SJCRH30 (cell line): ENCODE results near the gene PPM1H. TPM values are rescaled to one million over a fixed set of nuclear protein-coding genes. Genes with fewer than 3 reads are reported as not detected.
A peak's percentile ranks its signal among the peaks of the same experiment; 100 is the strongest.
"Not testable (repeated sequence)": the region's sequence is repeated elsewhere in the genome, so short reads cannot be mapped to it uniquely, and the experiment has no call there.

ENCODE experiments used
- DNase-seq, 2 experiments: peaks; one replicate each; pipeline ENCODE4 v3.0.0-alpha.2; 2015 to 2020
- H3K27ac ChIP-seq: fragments of 250-450 bp; sonication (Bioruptor Pico); 2 replicates; pipeline ENCODE4 v1.5.1; 2020; ENCODE audit warnings: mild to moderate bottlenecking, moderate library complexity
- H3K27me3 ChIP-seq: fragments of 250-450 bp; sonication (Bioruptor Pico); 2 replicates; pipeline ENCODE4 v1.5.1; 2020; ENCODE audit warnings: mild to moderate bottlenecking, moderate library complexity
- H3K36me3 ChIP-seq: fragments of 250-450 bp; sonication (Bioruptor Pico); 2 replicates; pipeline ENCODE4 v1.5.1; 2020; ENCODE audit warnings: mild to moderate bottlenecking, moderate library complexity
- H3K4me1 ChIP-seq: fragments of 250-450 bp; sonication (Bioruptor Pico); 2 replicates; pipeline ENCODE4 v1.5.1; 2020; ENCODE audit warnings: mild to moderate bottlenecking, moderate library complexity
- H3K4me3 ChIP-seq: fragments of 250-450 bp; sonication (Bioruptor Pico); 2 replicates; pipeline ENCODE4 v1.5.1; 2020; ENCODE audit warnings: mild to moderate bottlenecking, moderate library complexity
- H3K9me3 ChIP-seq: fragments of 250-450 bp; sonication (Bioruptor Pico); replicated peaks from 2 replicates; pipeline ENCODE4 v1.5.1; 2020; ENCODE audit warnings: mild to moderate bottlenecking, moderate library complexity
- total RNA-seq: library from RNA; depleted of rRNA; stranded (reverse); fragments of >200 nt; shearing (Covaris generic); gene quantifications from 2 replicates; pipeline ENCODE4 v1.2.3, GENCODE V29; 2014

The PPM1H gene
- total RNA-seq, 1 experiment from 2014 or later = 4.1 TPM

DNA sequence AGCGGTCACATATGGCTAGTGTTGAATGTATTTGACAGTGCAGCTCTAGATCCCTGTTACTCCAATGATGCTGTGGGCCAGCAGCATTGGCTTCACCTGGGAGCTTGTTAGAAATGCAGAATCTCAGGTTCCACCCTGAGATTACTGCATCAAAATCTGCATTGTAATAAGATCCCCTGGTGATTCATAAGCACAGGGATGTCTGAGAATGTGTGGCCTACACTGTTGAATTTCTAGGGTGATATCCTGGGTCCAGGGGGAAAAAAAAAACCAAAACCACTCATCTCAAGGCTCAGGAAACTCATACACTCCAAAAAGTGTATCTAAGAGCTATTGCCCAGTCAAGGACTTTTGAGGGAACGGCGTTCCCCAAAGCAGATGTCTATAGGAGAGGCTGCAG lies 196.8 kb downstream of the PPM1H start:
- Histone ChIP-seq H3K36me3 (no peaks in the 10 kb centered on the region), H3K9me3 (no peaks in the 10 kb centered on the region), H3K4me3 (no peak overlapping the region), H3K4me1 (peaks cover 27% of the 10 kb centered on the region), H3K27ac (peak overlapping the region; percentile 74), H3K27me3 (no peaks in the 10 kb centered on the region)
- DNase-seq = peak in 1 of 2 experiments; percentile 35

DNA sequence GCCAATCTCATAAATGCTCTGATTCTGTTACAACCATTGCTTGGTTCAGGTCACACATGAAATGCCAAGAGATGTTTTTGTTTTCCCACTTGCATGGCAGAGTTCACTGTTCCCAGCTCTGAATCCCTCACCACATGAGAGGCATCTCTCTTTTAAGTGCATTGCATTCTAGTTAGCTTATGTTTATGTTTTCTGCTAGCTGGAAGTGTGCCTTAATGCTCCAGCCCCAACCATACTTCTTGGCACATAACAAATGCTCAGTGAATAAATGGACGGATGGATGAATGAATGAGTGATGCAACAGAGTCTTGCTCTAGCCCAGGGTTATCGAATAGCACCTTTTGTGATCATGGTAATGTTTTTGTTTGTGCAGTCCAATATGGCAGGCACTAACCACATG lies 197.3 kb downstream of the PPM1H start:
- no peak for DNase-seq

GRCh38 chr12:62737188-62737587 lies 197.8 kb downstream of the PPM1H start:
- DNase-seq = no peak

More for the DNA sequence above, 197.3 kb downstream of the PPM1H start:
- Histone ChIP-seq H3K4me1 (peaks cover 30% of the 10 kb centered on the region), H3K27me3 (no peaks in the 10 kb centered on the region), H3K27ac (no peak overlapping the region), H3K9me3 (no peaks in the 10 kb centered on the region), H3K36me3 (no peaks in the 10 kb centered on the region), H3K4me3 (no peak overlapping the region)

DNA sequence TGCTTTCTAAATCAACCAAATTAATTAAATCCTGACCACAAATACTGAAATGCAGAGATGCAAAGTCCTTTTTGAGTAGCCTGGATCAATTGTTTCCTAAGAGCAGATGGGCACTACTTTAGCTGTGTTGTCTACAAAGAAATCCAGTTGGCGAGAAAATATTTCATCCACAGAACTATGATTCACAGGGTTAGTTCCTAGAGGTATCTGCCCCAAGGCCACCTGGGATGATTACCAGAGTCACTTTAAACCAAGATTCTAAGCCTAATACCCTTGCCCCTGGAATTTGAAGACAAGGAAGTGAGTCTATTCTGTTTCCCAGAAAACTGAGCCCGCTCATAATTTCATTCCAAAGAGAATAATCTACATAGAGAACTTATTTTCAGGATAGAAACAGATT lies 198.4 kb downstream of the PPM1H start:
- Histone ChIP-seq H3K4me1 (peaks cover 40% of the 10 kb centered on the region), H3K9me3 (no peaks in the 10 kb centered on the region), H3K36me3 (no peaks in the 10 kb centered on the region), H3K27me3 (no peaks in the 10 kb centered on the region), H3K27ac (no peak overlapping the region), H3K4me3 (no peak overlapping the region)
- DNase-seq = no peak

More at GRCh38 chr12:62737188-62737587, 197.8 kb downstream of the PPM1H start:
- H3K4me1 ChIP-seq = peaks cover 34% of the 10 kb centered on the region
- H3K9me3 ChIP-seq = no peaks in the 10 kb centered on the region
- H3K27me3 ChIP-seq = no peaks in the 10 kb centered on the region
- no peak overlapping the region for H3K4me3 ChIP-seq
- no peaks in the 10 kb centered on the region for H3K36me3 ChIP-seq
- H3K27ac ChIP-seq = no peak overlapping the region

- H3K27me3 ChIP-seq = no peaks in the 10 kb centered on the region
- no peak overlapping the region for H3K4me3 ChIP-seq
- DNase-seq = no peak
- H3K27ac ChIP-seq = no peak overlapping the region
- peaks cover 25% of the 10 kb centered on the region for H3K4me1 ChIP-seq
- no peaks in the 10 kb centered on the region for H3K36me3 ChIP-seq
- H3K9me3 ChIP-seq = no peaks in the 10 kb centered on the region
Measured at GRCh38 chr12:62732861-62733427, 202.0 kb downstream of the PPM1H start.

- Histone ChIP-seq H3K36me3 (no peaks in the 10 kb centered on the region), H3K4me3 (no peak overlapping the region), H3K27me3 (no peaks in the 10 kb centered on the region), H3K27ac (no peak overlapping the region), H3K4me1 (peaks cover 20% of the 10 kb centered on the region), H3K9me3 (no peaks in the 10 kb centered on the region)
- no peak for DNase-seq
Measured at GRCh38 chr12:62731055-62731820, 203.7 kb downstream of the PPM1H start.

- Histone ChIP-seq H3K4me1 (peaks cover 20% of the 10 kb centered on the region), H3K27ac (no peak overlapping the region), H3K36me3 (no peaks in the 10 kb centered on the region), H3K27me3 (no peaks in the 10 kb centered on the region), H3K4me3 (no peak overlapping the region), H3K9me3 (no peaks in the 10 kb centered on the region)
- DNase-seq = no peak
Measured at GRCh38 chr12:62730649-62731048, 204.3 kb downstream of the PPM1H start.

DNA sequence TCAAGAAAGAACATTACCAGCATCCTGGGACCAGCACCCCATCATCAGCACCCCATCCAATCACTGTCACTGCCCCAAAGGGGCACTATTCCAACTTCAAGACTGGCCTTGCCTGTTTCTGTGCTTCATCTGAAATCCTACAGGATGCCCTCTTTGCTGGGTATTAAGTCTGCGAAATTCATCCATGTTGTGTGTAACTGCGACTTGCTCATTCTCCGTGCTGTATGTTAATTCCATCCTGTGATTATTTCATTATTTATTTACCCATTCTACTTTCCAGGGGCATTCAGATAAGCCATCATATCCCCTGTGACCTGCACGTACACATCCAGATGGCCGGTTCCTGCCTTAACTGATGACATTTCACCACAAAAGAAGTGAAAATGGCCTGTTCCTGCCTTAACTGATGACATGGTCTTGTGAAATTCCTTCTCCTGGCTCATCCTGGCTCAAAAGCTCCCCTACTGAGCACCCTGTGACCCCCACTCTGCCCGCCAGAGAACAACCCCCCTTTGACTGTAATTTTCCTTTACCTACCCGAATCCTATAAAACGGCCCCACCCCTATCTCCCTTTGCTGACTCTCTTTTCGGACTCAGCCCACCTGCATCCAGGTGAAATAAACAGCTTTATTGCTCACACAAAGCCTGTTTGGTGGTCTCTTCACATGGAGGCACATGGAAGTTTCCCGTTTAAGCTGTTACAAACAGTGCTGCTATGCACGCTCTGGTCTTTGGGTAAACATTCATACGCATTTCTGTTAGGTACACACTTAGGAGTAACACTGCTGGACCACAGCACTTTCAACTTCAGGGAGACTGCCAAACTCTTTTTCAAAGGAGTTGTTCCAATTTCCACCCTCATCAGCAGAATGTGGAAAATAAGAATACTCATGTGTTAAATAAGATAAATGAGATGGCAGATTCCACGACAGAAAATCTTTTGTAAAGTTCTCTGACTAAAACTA lies 205.1 kb downstream of the PPM1H start:
- not testable (repeated sequence) for DNase-seq, H3K9me3 ChIP-seq, H3K27me3 ChIP-seq, H3K4me3 ChIP-seq, H3K27ac ChIP-seq, H3K36me3 ChIP-seq
- peaks cover 26% of the 10 kb centered on the region for H3K4me1 ChIP-seq

- Histone ChIP-seq H3K4me1 (peaks cover 31% of the 10 kb centered on the region), H3K9me3 (no peaks in the 10 kb centered on the region), H3K4me3 (no peak overlapping the region), H3K36me3 (no peaks in the 10 kb centered on the region), H3K27me3 (no peaks in the 10 kb centered on the region), H3K27ac (no peak overlapping the region)
- DNase-seq = no peak
Measured at GRCh38 chr12:62728741-62729140, 206.2 kb downstream of the PPM1H start.

DNA sequence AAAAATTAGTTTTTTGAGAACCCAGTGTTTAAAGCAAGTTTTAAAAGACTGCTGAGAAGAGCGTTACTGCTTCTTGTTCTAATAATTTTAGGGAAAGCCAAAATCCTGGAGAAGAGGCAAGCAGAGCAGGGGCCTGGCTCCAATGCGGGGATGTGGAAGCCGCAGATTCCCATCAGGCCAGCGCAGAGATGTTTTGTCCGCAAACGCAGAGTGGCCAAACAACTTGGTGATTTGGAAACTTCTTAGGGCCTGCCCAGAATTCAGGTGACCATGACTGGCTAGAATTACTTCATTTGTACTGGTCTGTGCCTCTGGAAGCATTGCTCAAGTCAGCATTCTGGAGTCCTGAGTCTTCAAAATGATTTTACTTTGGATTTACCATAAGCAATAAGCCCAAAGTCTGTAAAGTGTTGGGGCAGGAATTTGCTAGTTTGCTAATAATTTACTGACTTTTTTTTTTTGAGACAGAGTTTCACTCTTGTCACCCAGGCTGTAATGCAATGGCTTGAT lies 208.4 kb downstream of the PPM1H start:
- DNase-seq = no peak

GRCh38 chr12:62725781-62726180 lies 209.2 kb downstream of the PPM1H start:
- Histone ChIP-seq H3K4me1 (peaks cover 14% of the 10 kb centered on the region), H3K27me3 (no peaks in the 10 kb centered on the region), H3K4me3 (no peak overlapping the region), H3K27ac (no peak overlapping the region), H3K9me3 (no peaks in the 10 kb centered on the region; the same call in 1 of the 2 replicates), H3K36me3 (no peaks in the 10 kb centered on the region)
- no peak for DNase-seq

More for the DNA sequence above, 208.4 kb downstream of the PPM1H start:
- Histone ChIP-seq H3K27me3 (no peaks in the 10 kb centered on the region), H3K4me1 (peaks cover 17% of the 10 kb centered on the region), H3K27ac (no peak overlapping the region), H3K4me3 (no peak overlapping the region), H3K36me3 (no peaks in the 10 kb centered on the region), H3K9me3 (no peaks in the 10 kb centered on the region; the same call in 1 of the 2 replicates)

GRCh38 chr12:62724947-62725451 lies 210.0 kb downstream of the PPM1H start:
- no peaks in the 10 kb centered on the region; the same call in 1 of the 2 replicates for H3K9me3 ChIP-seq
- DNase-seq = peak; percentile 30 to 59
- H3K27me3 ChIP-seq = no peaks in the 10 kb centered on the region
- H3K36me3 ChIP-seq = no peaks in the 10 kb centered on the region
- no peak overlapping the region for H3K4me3 ChIP-seq
- H3K27ac ChIP-seq = peak overlapping the region; percentile 31
- peaks cover 14% of the 10 kb centered on the region for H3K4me1 ChIP-seq

GRCh38 chr12:62724285-62724684 lies 210.7 kb downstream of the PPM1H start:
- Histone ChIP-seq H3K27me3 (no peaks in the 10 kb centered on the region), H3K27ac (peak overlapping the region; percentile 31), H3K4me3 (no peak overlapping the region), H3K9me3 (no peaks in the 10 kb centered on the region; the same call in 1 of the 2 replicates), H3K4me1 (peaks cover 14% of the 10 kb centered on the region), H3K36me3 (no peaks in the 10 kb centered on the region)
- peak in 1 of 2 experiments; percentile 19 for DNase-seq

DNA sequence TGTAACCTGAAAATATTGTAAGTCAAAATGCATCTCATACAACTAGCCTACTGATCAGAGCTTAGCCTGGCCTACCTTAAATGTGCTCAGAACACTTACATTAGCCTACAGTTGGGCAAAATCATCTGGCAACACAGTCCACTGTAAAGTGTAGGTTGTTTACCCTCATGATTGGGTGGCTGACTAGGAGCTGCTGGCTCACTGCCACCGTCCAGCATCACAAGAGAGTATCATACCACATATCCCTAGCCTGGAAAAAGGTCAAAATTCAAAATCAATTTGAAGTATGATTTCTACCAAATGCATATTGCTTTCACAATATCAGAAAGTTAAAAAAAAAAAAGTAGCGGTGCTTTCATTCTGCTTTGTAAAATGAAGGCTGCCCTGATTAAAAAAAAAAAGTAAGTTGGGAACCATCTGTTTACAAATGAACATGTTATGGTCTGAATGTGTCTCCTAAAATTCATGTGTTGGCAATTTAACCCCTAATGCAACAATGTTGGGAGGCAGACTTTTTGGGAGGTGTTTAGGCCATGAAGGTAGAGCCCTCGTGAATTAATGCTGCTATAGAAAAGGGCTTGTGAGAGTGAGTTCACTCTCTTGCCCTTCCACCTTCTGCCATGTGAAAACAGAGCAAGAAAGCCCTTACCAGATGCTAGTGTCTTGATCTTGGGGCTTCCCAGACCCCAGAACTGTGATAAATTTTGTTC lies 211.8 kb downstream of the PPM1H start:
- Histone ChIP-seq H3K9me3 (no peaks in the 10 kb centered on the region; the same call in 1 of the 2 replicates), H3K4me3 (no peak overlapping the region), H3K27me3 (no peaks in the 10 kb centered on the region), H3K27ac (no peak overlapping the region), H3K4me1 (peaks cover 14% of the 10 kb centered on the region), H3K36me3 (no peaks in the 10 kb centered on the region)
- DNase-seq = no peak
